ENCODE results near the gene ADGRA1.

Gene ADGRA1

DNA sequence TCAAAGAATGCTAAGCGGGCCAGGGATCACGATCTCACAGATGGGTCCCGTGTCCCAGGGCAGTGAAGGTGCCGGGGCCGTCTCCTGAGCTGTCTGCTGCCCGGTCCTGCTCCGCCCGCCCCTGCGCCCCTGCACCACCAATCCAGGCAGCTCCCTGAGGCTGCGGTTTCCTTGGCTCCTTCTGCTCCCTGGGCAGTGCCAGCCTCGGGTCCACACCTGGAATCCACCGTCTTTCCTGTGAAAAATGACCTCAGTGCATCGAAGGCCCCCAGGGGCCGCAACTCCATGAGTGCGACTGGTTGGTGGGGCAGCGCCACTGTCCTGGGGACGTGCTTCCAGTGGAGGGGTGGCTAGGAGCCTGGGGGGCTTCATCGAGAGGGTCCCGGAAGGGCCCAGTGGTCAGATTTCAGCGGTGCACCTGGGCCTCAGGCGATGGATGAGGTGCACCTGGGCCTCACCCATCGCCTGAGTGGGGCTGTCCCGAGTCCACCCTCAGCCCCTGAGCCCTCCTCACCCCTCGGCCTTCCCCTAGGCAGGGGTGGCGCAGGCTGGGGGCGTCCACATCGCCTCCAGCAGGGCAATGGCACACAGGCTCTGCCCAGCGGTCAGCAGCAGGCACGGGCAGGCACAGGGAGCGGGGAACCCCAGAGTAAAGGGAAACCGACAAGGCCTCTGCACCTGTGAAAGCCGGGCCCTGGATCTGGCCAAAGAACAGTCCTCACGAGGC lies 27.2 kb downstream of the ADGRA1 start:
- TF ChIP-seq, protein P1, sequence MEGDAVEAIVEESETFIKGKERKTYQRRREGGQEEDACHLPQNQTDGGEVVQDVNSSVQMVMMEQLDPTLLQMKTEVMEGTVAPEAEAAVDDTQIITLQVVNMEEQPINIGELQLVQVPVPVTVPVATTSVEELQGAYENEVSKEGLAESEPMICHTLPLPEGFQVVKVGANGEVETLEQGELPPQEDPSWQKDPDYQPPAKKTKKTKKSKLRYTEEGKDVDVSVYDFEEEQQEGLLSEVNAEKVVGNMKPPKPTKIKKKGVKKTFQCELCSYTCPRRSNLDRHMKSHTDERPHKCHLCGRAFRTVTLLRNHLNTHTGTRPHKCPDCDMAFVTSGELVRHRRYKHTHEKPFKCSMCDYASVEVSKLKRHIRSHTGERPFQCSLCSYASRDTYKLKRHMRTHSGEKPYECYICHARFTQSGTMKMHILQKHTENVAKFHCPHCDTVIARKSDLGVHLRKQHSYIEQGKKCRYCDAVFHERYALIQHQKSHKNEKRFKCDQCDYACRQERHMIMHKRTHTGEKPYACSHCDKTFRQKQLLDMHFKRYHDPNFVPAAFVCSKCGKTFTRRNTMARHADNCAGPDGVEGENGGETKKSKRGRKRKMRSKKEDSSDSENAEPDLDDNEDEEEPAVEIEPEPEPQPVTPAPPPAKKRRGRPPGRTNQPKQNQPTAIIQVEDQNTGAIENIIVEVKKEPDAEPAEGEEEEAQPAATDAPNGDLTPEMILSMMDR (IDR thresholded peaks at IDR 0.05; ENCODE audit: low read length, missing control alignments): no peak
- no peak for DNase-seq (ENCODE audit: low read depth)
- H3K4me3 ChIP-seq (replicated peaks; ENCODE audit: low read depth, low read length): no peak overlapping the region

DNA sequence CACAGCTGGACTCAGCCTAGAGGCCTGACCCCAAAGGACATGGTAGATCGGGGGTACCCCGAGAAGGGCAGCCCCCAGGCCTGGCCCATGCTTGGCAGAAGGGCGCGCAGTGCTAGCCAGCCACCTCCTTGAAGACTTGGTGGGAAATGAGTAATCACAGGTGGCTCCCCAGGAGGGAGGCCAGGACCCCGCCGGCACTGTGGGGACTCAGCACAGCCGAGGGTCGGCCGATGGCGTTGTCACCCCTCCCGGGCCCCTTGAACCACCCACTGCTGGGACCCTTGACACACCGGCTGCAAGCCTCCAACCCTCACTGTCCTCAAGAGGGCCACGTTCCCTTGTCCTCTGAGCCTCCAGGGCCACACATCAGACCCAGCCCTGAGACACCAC lies 27.7 kb downstream of the ADGRA1 start:
- TF ChIP-seq, protein P1 (IDR thresholded peaks at IDR 0.05; ENCODE audit: low read length, missing control alignments): no peak
- H3K4me3 ChIP-seq (replicated peaks; ENCODE audit: low read depth, low read length): no peak overlapping the region
- DNase-seq (ENCODE audit: low read depth): no peak

DNA sequence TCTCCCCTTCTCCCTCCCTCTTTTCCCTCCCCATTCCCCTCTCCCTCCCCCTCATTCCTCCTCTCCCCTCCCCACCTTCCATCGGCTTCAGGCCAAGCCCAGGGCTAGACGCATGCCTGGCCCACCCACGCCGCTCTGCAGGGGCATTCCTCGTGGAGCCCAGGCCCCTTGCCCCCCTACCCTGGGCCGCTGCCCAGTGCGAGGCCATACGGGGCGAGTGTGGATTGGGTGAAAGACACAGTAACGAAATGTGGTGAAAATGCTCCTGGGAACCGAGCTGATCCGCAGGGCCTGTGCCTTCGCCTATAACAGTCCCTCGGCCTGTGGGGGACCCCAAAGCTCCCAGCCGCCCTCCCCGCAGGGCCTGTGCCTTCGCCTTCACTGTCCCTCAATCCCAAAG lies 28.3 kb downstream of the ADGRA1 start:
- TF ChIP-seq, protein P1 (IDR thresholded peaks at IDR 0.05; ENCODE audit: low read length, missing control alignments): no peak
- no peak for DNase-seq (ENCODE audit: low read depth)
- H3K4me3 ChIP-seq (replicated peaks; ENCODE audit: low read depth, low read length): no peak overlapping the region

DNA sequence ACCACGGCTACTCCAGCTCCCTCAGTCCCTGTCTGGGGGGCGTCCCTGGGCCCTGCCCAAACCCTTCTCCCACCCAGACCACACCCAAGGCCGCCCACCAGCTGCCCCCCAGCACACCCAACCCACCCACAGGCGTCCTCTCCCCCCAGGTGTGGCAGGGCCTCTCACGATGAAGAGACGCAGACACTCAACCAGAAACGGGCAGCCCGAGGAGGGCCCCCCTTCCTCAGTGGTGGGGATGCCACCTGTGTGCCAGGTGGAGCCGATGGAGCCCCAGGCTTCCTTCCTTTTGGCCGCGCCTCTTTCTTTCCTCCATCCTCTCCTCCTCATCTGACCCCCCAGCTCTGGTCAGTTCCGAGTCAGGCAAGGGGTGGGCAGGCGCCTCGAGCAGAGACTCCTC lies 28.7 kb downstream of the ADGRA1 start:
- H3K4me3 ChIP-seq (replicated peaks; ENCODE audit: low read depth, low read length): no peak overlapping the region
- TF ChIP-seq, protein P1 (IDR thresholded peaks at IDR 0.05; ENCODE audit: low read length, missing control alignments): no peak
- no peak for DNase-seq (ENCODE audit: low read depth)

DNA sequence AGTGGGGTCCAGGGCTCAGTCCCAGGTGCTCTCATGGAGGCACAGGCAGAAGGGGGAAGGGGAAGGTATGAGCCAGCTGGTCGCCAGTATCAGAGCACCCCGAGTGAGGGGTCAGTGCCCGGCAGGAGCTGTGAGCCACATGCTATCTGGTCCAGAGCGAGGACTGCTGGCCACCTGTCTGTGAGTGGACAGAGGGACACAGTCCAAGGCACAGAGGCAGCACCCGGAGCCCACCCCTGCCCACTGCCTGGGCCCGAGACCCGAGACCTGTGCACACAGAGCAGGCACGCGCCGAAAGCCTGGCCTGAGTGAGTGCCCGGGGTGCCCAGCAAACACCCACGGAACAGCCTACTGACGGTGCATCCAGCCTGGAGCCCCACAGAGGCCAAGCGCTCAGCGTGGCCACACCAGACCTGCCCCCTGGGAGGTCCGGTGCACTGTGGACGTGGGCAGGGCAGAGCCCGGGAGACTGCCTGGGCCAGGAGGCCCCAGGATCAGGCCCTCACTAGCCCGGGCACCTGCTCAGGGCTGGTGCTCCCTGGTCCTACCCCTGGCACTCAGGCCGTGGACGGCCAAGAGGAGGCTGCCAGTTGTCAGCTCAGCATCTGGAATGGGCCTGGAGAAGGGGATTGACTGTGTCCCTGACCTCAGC lies 29.4 kb downstream of the ADGRA1 start:
- no peak for DNase-seq (ENCODE audit: low read depth)
- no peak overlapping the region for H3K4me3 ChIP-seq (replicated peaks; ENCODE audit: low read depth, low read length)
- TF ChIP-seq, protein P1 (IDR thresholded peaks at IDR 0.05; ENCODE audit: low read length, missing control alignments): no peak

DNA sequence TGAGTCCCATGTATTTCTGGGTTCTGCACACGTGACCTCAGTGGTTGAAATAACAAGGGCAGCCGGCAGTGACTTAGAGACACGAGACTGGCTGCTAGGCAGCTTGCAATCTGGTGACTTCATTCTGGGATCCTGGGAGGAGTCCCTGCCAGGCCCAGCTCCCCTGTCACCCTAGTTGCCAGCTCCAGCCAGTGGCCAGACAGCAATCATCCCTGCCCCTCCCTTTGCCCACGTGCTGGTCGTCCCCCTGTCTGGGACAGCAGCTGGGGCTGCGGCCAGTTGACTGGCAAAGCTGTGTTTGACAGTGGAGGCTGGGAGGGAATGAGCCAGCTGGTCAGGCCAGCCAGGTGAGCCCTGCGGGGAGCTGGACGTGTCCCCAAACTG lies 30.0 kb downstream of the ADGRA1 start:
- TF ChIP-seq, protein P1 (IDR thresholded peaks at IDR 0.05; ENCODE audit: low read length, missing control alignments): no peak
- H3K4me3 ChIP-seq (replicated peaks; ENCODE audit: low read depth, low read length): no peak overlapping the region

DNA sequence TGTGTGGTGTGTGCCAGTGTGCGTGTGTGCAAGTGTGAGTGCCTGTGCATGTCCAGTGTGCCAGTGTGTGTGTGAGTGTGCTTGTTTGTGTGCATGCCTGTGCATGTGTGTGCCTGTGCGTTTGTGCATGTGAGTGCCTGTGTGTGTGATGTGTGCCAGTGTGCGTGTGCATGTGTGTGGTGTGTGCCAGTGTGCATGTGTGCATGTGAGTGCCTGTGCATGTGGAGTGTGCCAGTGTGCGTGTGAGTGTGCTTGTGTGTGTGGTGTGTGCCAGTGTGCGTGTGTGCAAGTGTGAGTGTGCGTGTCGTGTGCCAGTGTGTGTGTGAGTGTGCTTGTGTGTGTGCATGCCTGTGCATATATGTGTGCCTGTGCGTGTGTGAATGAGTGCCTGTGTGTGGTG lies 33.8 kb downstream of the ADGRA1 start:
- TF ChIP-seq, protein P1 (IDR thresholded peaks at IDR 0.05; ENCODE audit: low read length, missing control alignments): no peak
- DNase-seq (ENCODE audit: low read depth): no peak
- H3K4me3 ChIP-seq (replicated peaks; ENCODE audit: low read depth, low read length): no peak overlapping the region

More for the DNA sequence above, 30.0 kb downstream of the ADGRA1 start:
- no peak for DNase-seq (ENCODE audit: low read depth)

All from fibroblast of pulmonary artery (primary cell).